ENCODE measurements around the gene LCOR. TPM values are rescaled to one million over a fixed set of nuclear protein-coding genes. Genes with fewer than 3 reads are reported as not detected.

Gene LCOR
- total RNA-seq, 1 donor from 2014 or later = 35.3 TPM

DNA sequence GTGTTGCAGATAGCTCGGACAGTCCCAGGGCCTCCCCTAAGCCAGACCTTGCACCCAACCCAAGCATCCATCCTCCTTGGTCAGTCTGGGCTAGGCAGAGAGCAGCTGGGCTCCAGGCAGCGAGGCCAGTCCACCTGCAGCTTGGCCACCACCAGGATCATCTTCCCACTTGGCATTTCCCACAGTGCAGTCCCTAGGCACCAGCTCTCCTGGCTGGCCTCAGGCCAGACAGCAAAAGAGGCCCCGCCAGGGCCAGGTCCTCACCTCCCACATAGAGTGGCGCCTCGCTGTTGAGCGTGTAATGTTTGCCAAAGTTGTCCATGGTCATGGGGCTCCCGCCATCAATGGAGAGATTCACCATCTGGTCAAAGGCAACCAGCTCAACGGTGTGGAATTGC lies 171.7 kb downstream of the LCOR start:
- H3K9me3 ChIP-seq (ENCODE audit: low read depth) = no peaks in the 10 kb centered on the region
- Mint-ChIP-seq H3K9me3 (peaks cover 17% of the 10 kb centered on the region), H3K36me3 (no peaks in the 10 kb centered on the region), H3K27me3 (ENCODE audit: insufficient read depth, low read depth) (peaks cover 5% of the 10 kb centered on the region), H3K4me3 (no peak overlapping the region), H3K4me1 (no peaks in the 10 kb centered on the region), H3K27ac (no peak overlapping the region)
- H3K4me3 ChIP-seq = no peak overlapping the region
- TF ChIP-seq, protein P1, sequence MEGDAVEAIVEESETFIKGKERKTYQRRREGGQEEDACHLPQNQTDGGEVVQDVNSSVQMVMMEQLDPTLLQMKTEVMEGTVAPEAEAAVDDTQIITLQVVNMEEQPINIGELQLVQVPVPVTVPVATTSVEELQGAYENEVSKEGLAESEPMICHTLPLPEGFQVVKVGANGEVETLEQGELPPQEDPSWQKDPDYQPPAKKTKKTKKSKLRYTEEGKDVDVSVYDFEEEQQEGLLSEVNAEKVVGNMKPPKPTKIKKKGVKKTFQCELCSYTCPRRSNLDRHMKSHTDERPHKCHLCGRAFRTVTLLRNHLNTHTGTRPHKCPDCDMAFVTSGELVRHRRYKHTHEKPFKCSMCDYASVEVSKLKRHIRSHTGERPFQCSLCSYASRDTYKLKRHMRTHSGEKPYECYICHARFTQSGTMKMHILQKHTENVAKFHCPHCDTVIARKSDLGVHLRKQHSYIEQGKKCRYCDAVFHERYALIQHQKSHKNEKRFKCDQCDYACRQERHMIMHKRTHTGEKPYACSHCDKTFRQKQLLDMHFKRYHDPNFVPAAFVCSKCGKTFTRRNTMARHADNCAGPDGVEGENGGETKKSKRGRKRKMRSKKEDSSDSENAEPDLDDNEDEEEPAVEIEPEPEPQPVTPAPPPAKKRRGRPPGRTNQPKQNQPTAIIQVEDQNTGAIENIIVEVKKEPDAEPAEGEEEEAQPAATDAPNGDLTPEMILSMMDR (IDR thresholded peaks at IDR 0.05) = no peak
- TF ChIP-seq EZH2phosphoT487 (IDR thresholded peaks at IDR 0.05) (no peak), EZH2 (IDR thresholded peaks at IDR 0.05) (no peak)
- H3K4me1 ChIP-seq = no peaks in the 10 kb centered on the region
- no peak for DNase-seq (ENCODE audit: low spot score)
- H3K79me2 ChIP-seq (ENCODE audit: low read depth) = no peaks in the 10 kb centered on the region
- H3K36me3 ChIP-seq = no peaks in the 10 kb centered on the region
- H3K27ac ChIP-seq = no peak overlapping the region
- no peak overlapping the region for H3K9ac ChIP-seq
- no peaks in the 10 kb centered on the region for H3K27me3 ChIP-seq
- no peaks in the 10 kb centered on the region for H3F3A ChIP-seq (ENCODE audit: low read depth)
- no peak overlapping the region for H3K4me2 ChIP-seq
- H2AFZ ChIP-seq (replicated peaks) = no peak overlapping the region
- H4K20me1 ChIP-seq (ENCODE audit: low read depth) = no peaks in the 10 kb centered on the region

DNA sequence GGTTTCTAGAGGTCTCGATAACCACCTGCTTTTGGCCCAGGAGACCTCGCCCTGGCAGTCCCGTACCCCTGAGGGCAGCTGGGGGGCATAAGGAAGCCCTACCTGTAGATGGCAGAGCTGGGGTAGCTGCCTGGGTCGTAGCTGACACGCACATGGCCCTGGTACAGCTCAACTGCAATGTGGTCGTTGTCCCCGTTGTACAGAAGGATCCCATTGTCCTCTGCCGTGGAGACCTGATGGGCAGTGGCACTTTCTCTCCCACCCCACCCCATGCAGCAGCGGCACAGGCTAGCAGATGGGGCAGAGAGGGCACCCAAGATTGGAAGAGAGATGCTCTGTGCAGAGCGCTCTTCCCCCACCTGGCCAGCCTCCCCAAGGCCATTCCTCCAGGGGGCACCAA lies 172.5 kb downstream of the LCOR start:
- Mint-ChIP-seq H3K27ac (no peak overlapping the region), H3K36me3 (no peaks in the 10 kb centered on the region), H3K4me1 (no peaks in the 10 kb centered on the region), H3K4me3 (no peak overlapping the region), H3K9me3 (peaks cover 20% of the 10 kb centered on the region), H3K27me3 (ENCODE audit: insufficient read depth, low read depth) (peaks cover 5% of the 10 kb centered on the region)
- H3K4me3 ChIP-seq = no peak overlapping the region
- no peak overlapping the region for H3K4me2 ChIP-seq
- no peaks in the 10 kb centered on the region for H3K4me1 ChIP-seq
- TF ChIP-seq EZH2phosphoT487 (IDR thresholded peaks at IDR 0.05) (no peak), EZH2 (IDR thresholded peaks at IDR 0.05) (no peak)
- TF ChIP-seq, protein P1 (IDR thresholded peaks at IDR 0.05) = no peak
- H3F3A ChIP-seq (ENCODE audit: low read depth) = no peaks in the 10 kb centered on the region
- no peaks in the 10 kb centered on the region for H3K36me3 ChIP-seq
- H4K20me1 ChIP-seq (ENCODE audit: low read depth) = no peaks in the 10 kb centered on the region
- H2AFZ ChIP-seq (replicated peaks) = no peak overlapping the region
- DNase-seq (ENCODE audit: low spot score) = no peak
- H3K9me3 ChIP-seq (ENCODE audit: low read depth) = no peaks in the 10 kb centered on the region
- no peak overlapping the region for H3K27ac ChIP-seq
- H3K27me3 ChIP-seq = no peaks in the 10 kb centered on the region
- H3K9ac ChIP-seq = no peak overlapping the region
- no peaks in the 10 kb centered on the region for H3K79me2 ChIP-seq (ENCODE audit: low read depth)

DNA sequence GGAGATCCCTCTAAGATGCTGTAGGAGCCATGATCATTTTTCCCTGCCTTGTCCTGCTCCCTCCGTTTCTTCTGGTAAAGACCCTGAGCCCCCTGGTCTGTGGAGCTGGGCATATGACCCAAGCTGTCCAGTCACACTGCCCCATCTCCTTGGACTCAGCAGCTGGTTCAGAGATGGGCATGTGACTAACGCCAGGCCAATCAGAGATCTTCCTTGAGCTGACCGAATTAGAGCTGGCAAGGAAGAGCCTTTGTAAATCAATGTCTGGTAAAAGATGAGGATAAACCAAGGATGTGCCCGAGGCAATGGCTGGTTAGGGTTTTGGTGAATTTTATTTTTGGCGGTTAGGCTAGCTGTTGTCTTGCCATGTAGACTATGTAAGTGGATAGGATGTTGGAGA lies 173.3 kb downstream of the LCOR start:
- no peak overlapping the region for H3K4me2 ChIP-seq
- no peaks in the 10 kb centered on the region for H3K9me3 ChIP-seq (ENCODE audit: low read depth)
- DNase-seq (ENCODE audit: low spot score) = no peak
- H3K4me1 Mint-ChIP-seq = no peaks in the 10 kb centered on the region
- TF ChIP-seq EZH2phosphoT487 (IDR thresholded peaks at IDR 0.05) (no peak), EZH2 (IDR thresholded peaks at IDR 0.05) (no peak)
- TF ChIP-seq, protein P1 (IDR thresholded peaks at IDR 0.05) = no peak
- H3K4me1 ChIP-seq = no peaks in the 10 kb centered on the region
- no peak overlapping the region for H3K27ac ChIP-seq
- H3K36me3 ChIP-seq = no peaks in the 10 kb centered on the region
- H3K4me3 ChIP-seq = no peak overlapping the region
- H3K4me3 Mint-ChIP-seq = no peak overlapping the region
- H4K20me1 ChIP-seq (ENCODE audit: low read depth) = no peaks in the 10 kb centered on the region
- H3K9ac ChIP-seq = no peak overlapping the region
- no peaks in the 10 kb centered on the region for H3K79me2 ChIP-seq (ENCODE audit: low read depth)
- H3K36me3 Mint-ChIP-seq = no peaks in the 10 kb centered on the region
- no peak overlapping the region for H3K27ac Mint-ChIP-seq
- no peak overlapping the region for H2AFZ ChIP-seq (replicated peaks)
- H3K27me3 Mint-ChIP-seq (ENCODE audit: insufficient read depth, low read depth) = peaks cover 5% of the 10 kb centered on the region
- no peaks in the 10 kb centered on the region for H3F3A ChIP-seq (ENCODE audit: low read depth)
- H3K27me3 ChIP-seq = no peaks in the 10 kb centered on the region
- H3K9me3 Mint-ChIP-seq = peaks cover 20% of the 10 kb centered on the region

Data from neural progenitor cell (in vitro differentiated cells).